Measurements from ENCODE around the gene CTBP2.

- TF ChIP-seq CTCF (IDR thresholded peaks at IDR 0.05) (no peak), POLR2A (IDR thresholded peaks at IDR 0.05) (no peak)
These were observed 18.4 kb downstream of the CTBP2 start for GRCh38 chr10:125141860-125142484.

Data from gastroesophageal sphincter (tissue), 3 donors.